NOMO-1 treated with DMSO at 0.1 percent for 48 hours (cell line): ENCODE measurements around the gene CHN1.
A peak's percentile ranks its signal among the peaks of the same experiment; 100 is the strongest.

Source experiments
- DNase-seq: peaks from one replicate; lab custom pipeline; 2025; ENCODE audit not compliant: unreplicated experiment; lab: John Stamatoyannopoulos, UW

The CHN1 gene

GRCh38 chr2:174877301-174877700 lies 127.9 kb downstream of the CHN1 start:
- no peak for DNase-seq

GRCh38 chr2:174874085-174874484 lies 131.1 kb downstream of the CHN1 start:
- no peak for DNase-seq

GRCh38 chr2:174873471-174873870 lies 131.7 kb downstream of the CHN1 start:
- no peak for DNase-seq

GRCh38 chr2:174870787-174871186 lies 134.4 kb downstream of the CHN1 start:
- DNase-seq: no peak

- no peak for DNase-seq
Measured at GRCh38 chr2:174868878-174869277, 136.3 kb downstream of the CHN1 start.

GRCh38 chr2:174866421-174866820 lies 138.8 kb downstream of the CHN1 start:
- no peak for DNase-seq

- peak; percentile 37 for DNase-seq
Measured at GRCh38 chr2:174863183-174863582, 142.0 kb downstream of the CHN1 start.

GRCh38 chr2:174859563-174860169 lies 145.5 kb downstream of the CHN1 start:
- DNase-seq: no peak

GRCh38 chr2:174858745-174859144 lies 146.4 kb downstream of the CHN1 start:
- DNase-seq: no peak

- DNase-seq: no peak
Measured at GRCh38 chr2:174856447-174856846, 148.7 kb downstream of the CHN1 start.

GRCh38 chr2:174846941-174847938 lies 157.9 kb downstream of the CHN1 start:
- DNase-seq: no peak

- no peak for DNase-seq
Measured at GRCh38 chr2:174846218-174846617, 159.0 kb downstream of the CHN1 start.

GRCh38 chr2:174844295-174844708 lies 160.9 kb downstream of the CHN1 start:
- no peak for DNase-seq

- no peak for DNase-seq
Measured at GRCh38 chr2:174842496-174842895, 162.7 kb downstream of the CHN1 start.

GRCh38 chr2:174841936-174842335 lies 163.2 kb downstream of the CHN1 start:
- DNase-seq: no peak

- DNase-seq: no peak
Measured at GRCh38 chr2:174841350-174841749, 163.8 kb downstream of the CHN1 start.

GRCh38 chr2:174840436-174840835 lies 164.7 kb downstream of the CHN1 start:
- DNase-seq: no peak

- no peak for DNase-seq
Measured at GRCh38 chr2:174839662-174840061, 165.5 kb downstream of the CHN1 start.

GRCh38 chr2:174836995-174837390 lies 168.2 kb downstream of the CHN1 start:
- no peak for DNase-seq

- no peak for DNase-seq
Measured at GRCh38 chr2:174836377-174836994, 168.7 kb downstream of the CHN1 start.

GRCh38 chr2:174835797-174836255 lies 169.4 kb downstream of the CHN1 start:
- DNase-seq: no peak

- DNase-seq: no peak
Measured at GRCh38 chr2:174833737-174834136, 171.4 kb downstream of the CHN1 start.
